ENCODE results near the gene TUBGCP2.

TUBGCP2 gene

GRCh38 chr10:133309100-133309719 lies 538 bp upstream of the TUBGCP2 start:
- DNase-seq, result peak in 55 of 56 donors; percentile 62 to 96 (median 90)

DNA sequence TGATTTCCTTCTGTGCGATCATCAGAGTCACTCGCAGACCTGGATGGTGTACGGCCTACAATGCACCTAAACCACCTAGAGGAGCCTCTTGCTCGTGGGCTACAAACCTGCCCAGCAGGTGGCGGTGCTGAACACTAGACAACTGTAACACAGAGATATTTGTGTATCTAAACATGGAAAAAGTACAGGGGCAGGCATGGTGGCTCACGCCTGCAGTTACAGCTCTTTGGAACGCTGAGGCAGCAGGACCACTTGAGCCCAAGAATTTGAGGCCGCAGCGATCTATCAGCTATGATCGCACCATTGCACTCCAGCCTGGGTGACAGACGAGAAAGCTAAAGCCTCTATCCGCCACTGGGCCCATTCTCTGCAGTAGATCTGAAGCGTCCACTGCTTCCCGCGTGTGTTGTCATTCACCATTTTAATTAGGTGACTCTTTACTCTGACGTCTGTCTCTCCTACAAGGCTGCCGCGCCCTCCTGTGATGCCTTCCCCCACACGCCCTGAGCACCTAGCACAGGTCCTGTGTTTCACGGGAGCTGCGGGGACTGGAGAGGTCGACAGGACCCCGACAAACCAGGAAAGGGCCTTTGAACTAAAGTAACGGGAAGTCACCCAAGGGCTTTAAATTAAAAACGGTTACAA lies 774 bp downstream of the TUBGCP2 start:
- DNase-seq, result peak in 27 of 56 donors; percentile 9 to 76 (median 37)

- no peak for DNase-seq
Observed at GRCh38 chr10:133306941-133307379, 1.7 kb downstream of the TUBGCP2 start.

- no peak for DNase-seq
Observed at GRCh38 chr10:133306097-133306476, 2.6 kb downstream of the TUBGCP2 start.

- DNase-seq, result no peak
Observed at GRCh38 chr10:133303206-133303605, 5.5 kb downstream of the TUBGCP2 start.

DNA sequence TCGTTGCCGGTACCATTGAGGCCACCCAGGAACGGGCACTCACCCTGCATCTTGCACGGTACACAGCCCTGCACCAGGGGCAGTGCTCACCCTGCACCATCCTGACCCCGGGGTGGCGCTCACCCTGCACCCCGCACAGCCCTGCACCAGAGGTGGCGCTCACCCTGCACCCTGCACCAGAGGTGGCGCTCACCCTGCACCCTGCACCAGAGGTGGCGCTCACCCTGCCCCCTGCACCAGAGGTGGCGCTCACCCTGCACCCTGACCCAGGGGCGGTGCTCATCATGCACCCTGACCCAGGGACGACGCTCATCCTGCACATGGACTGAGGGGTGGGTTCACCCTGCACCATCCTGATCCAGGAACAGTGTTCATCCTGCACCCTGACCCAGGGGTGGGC lies 6.4 kb downstream of the TUBGCP2 start:
- no peak for DNase-seq

DNA sequence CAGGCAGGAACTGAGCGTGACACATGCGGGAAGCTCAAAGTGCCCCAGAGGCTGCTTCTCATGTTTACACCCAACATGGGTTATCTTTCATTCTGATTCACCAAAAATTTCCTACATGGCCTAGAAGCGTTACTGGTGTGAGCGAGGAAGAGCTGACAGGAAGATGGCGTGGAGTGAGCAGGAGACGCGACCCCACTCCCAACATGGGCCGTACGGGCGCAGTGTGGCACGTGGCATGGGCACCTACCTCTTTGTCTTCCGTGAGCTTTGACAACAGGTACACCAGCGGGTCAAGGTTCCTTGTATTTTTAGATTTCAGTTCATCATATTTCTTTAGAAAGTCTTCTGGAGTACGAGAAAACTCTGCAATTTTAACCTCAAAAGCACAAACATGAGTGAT lies 8.9 kb downstream of the TUBGCP2 start:
- no peak for DNase-seq

GRCh38 chr10:133299224-133299623 lies 9.4 kb downstream of the TUBGCP2 start:
- no peak for DNase-seq

GRCh38 chr10:133298466-133298865 lies 10.2 kb downstream of the TUBGCP2 start:
- no peak for DNase-seq

DNA sequence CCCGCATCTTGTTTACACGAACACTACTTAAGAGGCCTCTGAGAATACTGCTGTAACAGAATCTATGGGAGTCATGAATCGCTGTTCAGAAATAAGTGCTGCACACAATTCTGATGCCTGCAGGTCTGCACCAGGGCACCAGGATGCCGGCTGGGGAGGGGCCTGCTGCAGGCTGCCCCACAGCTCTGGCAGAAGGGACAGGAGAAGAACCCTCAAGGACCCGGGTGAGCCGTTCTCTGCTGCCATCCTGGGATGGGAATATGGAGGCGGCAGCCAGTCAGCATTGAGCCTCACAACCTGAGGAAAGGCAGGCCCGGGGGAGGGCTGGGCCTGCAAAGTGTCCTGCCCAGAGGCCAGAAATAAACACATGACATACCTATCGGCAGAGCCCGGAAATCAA lies 11.2 kb downstream of the TUBGCP2 start:
- no peak for DNase-seq

- DNase-seq, result no peak
Observed at GRCh38 chr10:133295426-133296320, 13.0 kb downstream of the TUBGCP2 start.

DNA sequence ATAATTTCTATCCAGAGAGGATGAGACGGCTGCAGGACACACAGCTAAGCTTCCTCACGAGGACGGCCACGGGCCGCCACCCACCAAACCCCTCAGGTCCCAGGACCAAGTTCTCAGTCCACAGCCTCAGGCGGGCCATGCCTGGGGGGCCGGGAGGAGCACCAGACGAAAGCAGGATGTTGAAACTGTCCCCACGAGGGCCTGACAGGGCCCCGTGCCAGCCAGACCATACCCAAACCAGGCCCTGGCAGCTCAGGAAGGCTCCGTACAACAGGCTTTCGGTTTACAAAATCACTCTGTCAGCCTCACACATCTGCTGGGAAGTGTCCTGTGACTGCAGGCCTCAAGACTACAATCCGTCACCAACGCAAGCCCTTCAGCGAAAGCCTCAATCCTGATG lies 14.5 kb downstream of the TUBGCP2 start:
- DNase-seq, result peak in 1 of 56 donors; percentile 14

GRCh38 chr10:133293810-133294119 lies 14.9 kb downstream of the TUBGCP2 start:
- DNase-seq, result no peak

- DNase-seq, result no peak
Observed at GRCh38 chr10:133292919-133293809, 15.5 kb downstream of the TUBGCP2 start.

- DNase-seq, result no peak
Observed at GRCh38 chr10:133289761-133290160, 18.9 kb downstream of the TUBGCP2 start.

DNA sequence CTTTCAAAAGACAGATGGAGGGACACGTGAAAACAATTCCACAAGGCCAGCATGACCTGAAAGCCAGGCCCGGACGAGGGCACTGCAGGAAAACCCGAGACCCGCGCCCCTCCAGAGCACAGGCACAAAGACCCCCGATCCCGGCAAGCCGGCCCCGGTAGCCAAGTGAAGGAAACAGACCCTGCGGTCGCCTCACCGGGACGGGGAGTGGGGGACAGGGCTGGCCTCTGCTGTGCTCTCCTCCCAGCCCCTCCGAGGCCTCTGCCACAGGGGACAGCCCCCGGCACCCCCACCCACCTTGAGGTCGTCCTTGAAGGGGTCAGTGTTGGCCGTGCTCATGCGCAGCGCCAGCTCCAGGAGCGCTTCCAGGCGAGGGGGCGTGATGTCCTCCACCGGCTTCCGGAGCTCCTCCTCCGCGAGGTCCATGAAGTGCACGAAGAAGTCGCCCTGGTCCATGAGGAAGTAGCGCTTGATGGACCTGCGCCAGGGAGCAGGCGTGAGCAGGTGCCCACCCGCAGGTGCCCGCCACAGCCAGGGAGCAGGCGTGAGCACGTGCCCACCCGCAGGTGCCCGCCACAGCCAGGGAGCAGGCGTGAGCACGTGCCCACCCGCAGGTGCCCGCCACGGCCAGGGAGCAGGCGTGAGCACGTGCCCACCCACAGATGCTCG lies 20.7 kb downstream of the TUBGCP2 start:
- DNase-seq, result no peak

DNA sequence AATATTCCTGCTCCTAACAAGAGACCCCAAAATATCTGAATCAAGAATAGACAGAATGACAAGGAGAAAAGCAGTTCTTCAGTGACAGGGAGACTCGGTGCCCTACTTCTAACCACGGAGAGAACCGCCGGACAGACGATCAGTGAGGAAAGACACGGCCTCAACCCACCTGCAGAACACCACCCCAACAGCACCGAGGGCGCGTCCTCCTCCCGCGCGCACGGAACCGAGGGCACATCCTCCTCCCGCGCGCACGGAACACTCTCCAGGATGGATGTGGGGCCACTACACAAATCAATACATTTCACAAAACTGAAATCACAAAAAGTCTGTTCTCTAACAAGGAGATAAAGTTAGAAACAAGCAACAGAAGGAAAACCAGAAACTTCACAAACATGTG lies 22.3 kb downstream of the TUBGCP2 start:
- DNase-seq, result no peak

GRCh38 chr10:133285217-133285616 lies 23.5 kb downstream of the TUBGCP2 start:
- DNase-seq, result no peak

GRCh38 chr10:133283931-133284330 lies 24.7 kb downstream of the TUBGCP2 start:
- DNase-seq, result no peak

DNA sequence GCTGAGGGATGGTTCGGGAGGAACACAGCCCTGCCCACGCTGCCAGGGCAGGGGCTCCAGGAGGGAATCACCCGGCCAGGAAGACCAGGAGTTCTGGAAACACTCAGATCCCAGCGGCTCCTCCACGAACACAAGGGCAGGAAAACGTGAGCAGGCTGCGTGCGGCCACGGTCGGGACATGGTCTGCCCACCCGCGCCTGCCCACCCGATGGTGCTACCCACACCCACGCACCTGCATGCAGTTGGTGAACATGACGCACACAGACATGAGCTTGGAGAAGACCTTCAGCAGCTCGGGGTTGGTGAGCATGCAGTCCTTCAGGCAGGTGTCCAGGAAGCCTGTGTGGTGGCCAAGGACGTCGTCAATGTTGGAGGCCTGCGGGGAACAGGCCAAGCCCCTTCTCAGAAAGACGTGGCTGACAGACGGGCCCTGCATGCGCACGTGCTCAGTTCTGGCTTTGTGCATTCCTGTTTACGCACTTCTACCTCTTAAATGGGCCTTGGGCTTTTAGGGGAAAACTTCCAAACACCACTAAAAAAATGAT lies 25.8 kb downstream of the TUBGCP2 start:
- DNase-seq, result no peak
